Right lung (tissue), 5 donors: Measurements from ENCODE around the gene TRIM38. TPM values are rescaled to one million over a fixed set of nuclear protein-coding genes. Genes with fewer than 3 reads are reported as not detected.

Experiments
- polyA plus RNA-seq, 5 donors: library from polyadenylated mRNA; unstranded; fragments of 120-200 nt; gene quantifications; one replicate each; pipeline versions ENCODE4 v1.2.1 to v1.2.3, GENCODE V29; 2013; ENCODE audit warnings: inconsistent platforms in 1 of 5, low replicate concordance in 1 of 5; ENCODE audit not compliant: insufficient read length in 5 of 5, insufficient read depth in 1 of 5

TRIM38 gene
- polyA plus RNA-seq, 5 donors: 10.8 to 16.1 (median 14.5) TPM

Other genes starting within 250 kb of the TRIM38 start
- under 1 TPM in 2 of 5 donors, not detected in 3; 0.05 to 0.09 TPM for gene SLC17A4, start 208.1 kb upstream of the TRIM38 start, polyA plus RNA-seq
- gene SLC17A1, start 130.8 kb upstream of the TRIM38 start, polyA plus RNA-seq: under 1 TPM; 0.08 to 0.19 (median 0.17) TPM
- under 1 TPM in 2 of 5 donors, not detected in 3; 0.19 to 0.42 TPM for gene SLC17A3, start 88.6 kb upstream of the TRIM38 start, polyA plus RNA-seq
- gene SLC17A2, start 32.1 kb upstream of the TRIM38 start, polyA plus RNA-seq: under 1 TPM in 2 of 5 donors, not detected in 3; 0.12 to 0.16 TPM
- 10 to 100 TPM in 4 of 5 donors, 1 to 10 TPM in 1; 7.8 to 14.2 (median 12.5) TPM for gene HFE, start 124.6 kb downstream of the TRIM38 start, polyA plus RNA-seq